NCI-H2107 treated with DMSO at 0.1 percent for 48 hours (cell line): ENCODE results near the gene DPYSL4.
"Not testable (repeated sequence)": the region's sequence is repeated elsewhere in the genome, so short reads cannot be mapped to it uniquely, and the experiment has no call there.

ENCODE experiments used
- DNase-seq: peaks from one replicate; lab custom pipeline; 2025; ENCODE audit not compliant: unreplicated experiment; lab: John Stamatoyannopoulos, UW

The DPYSL4 gene

GRCh38 chr10:132205650-132206376, 19.1 kb downstream of the DPYSL4 start:
- DNase-seq = no peak

- no peak for DNase-seq
These were observed 19.6 kb downstream of the DPYSL4 start for GRCh38 chr10:132206377-132206745.

- DNase-seq = no peak
These were observed 20.2 kb downstream of the DPYSL4 start for GRCh38 chr10:132206806-132207535.

- no peak for DNase-seq
These were observed 21.1 kb downstream of the DPYSL4 start for GRCh38 chr10:132207536-132208461.

DNA sequence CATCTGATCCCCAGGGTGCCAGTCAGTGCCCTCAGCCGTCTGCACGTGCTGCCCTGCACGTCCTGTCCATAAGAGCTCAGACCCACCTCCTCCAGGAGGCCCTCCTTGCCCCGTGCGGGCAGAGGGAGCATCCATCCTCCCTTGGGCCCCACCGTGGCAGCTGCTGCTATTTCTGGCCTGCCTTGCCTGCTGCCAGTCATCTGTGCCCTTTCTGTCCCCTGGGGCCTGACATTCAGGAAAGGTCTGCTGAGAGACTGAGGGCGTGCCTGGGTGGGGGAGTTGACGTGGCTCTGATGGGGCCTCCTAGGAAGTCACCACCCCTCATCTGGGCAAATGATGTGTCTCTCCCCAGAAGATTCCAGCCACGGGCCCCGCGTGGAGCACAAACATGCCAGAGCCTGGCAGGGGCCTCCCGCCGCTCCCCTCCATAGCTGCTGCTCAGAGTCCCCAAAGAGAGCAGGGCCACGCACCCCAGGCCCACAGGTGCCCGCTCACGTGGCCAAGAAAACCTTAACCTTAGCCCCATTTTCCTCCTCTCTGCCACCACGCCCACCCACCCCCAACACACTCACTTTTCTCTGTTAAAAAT, 21.8 kb downstream of the DPYSL4 start:
- no peak for DNase-seq

DNA sequence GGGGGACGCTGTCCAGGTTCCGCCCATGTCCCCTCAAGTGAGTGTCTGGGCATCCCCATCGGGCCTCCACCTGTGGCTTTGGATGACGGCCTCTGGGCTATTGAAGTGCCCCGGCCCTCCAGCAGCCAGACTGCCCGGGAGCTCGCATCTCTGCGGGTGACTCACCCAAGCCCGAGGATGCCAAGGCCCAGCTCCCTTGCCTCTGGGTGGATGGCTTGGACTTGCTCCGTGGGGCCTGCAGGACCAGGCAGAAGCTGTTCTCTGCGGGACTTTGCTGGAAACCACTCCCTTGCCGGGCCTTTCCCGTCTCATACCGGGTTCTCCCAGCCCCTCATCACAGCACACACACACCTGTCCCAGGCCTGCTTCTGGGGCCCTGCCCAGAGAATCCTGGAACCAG, 22.4 kb downstream of the DPYSL4 start:
- no peak for DNase-seq

DNA sequence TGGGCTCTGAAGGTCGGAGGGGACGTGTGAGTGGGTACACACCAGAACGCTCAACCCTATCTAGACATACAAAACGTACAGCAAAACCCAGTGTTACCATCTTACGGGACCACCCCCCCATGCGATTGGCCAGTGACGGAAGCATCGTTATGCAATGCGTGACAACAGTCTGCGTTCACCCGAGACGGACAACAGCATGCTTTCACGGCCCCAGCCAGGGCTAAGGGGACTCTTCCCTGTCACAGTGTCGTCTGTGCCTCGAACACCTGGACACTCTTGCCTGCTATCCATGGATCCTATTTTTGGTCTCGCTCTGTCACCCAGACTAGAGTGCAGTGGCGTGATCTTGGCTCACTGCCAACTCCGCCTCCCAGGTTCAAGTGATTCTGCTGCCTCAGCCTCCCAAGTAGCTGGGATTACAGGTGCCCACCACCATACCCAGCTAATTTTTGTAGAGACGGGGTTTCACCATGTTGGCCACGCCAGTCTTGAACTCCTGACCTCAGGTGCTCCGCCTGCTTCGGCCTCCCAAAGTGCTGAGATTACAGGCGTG, 23.3 kb downstream of the DPYSL4 start:
- no peak for DNase-seq

GRCh38 chr10:132210766-132211165, 24.0 kb downstream of the DPYSL4 start:
- DNase-seq = no peak

DNA sequence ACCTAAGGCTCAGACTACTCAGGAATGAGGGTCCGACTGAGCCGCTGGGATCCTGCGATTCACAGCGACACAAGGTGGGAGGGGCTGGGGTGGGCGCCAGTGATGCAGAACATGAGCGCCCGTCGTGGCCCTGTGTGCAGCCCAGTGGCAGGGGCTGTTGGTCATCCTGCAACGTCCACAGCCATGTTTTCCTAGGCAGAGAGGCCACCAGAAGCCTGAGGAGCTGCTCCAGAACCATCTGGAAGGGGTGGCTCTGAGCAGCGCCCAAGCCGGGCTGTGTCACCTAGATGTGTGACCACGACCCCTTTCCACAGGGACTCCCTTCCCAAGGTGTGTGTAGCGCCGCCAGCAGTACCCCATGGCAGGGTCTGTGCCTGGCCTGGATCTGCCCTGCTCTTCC, 24.5 kb downstream of the DPYSL4 start:
- DNase-seq = no peak

- DNase-seq = no peak
These were observed 26.1 kb downstream of the DPYSL4 start for GRCh38 chr10:132212816-132213215.

DNA sequence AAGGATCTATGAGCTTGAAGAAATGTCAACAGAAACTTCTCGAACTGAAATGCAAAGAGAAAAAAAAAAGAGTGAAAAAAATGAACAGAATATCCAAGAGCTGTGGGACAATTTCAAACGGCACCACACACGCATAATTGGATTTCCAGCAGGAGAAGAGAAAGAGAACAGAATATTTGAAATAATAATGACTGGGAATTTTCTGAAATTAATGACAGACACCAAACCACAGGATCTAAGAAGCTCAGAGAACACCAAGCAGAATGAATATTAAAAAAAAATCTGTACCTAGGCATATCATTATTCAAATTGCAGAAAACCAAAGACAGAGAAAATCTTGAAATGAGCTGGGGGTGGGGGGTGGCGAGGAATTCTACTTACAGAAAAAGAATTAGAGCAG, 27.2 kb downstream of the DPYSL4 start:
- DNase-seq = no peak

- not testable (repeated sequence) for DNase-seq
These were observed 29.7 kb downstream of the DPYSL4 start for GRCh38 chr10:132216441-132216840.

- DNase-seq = no peak
These were observed 32.7 kb downstream of the DPYSL4 start for GRCh38 chr10:132219486-132219885.

DNA sequence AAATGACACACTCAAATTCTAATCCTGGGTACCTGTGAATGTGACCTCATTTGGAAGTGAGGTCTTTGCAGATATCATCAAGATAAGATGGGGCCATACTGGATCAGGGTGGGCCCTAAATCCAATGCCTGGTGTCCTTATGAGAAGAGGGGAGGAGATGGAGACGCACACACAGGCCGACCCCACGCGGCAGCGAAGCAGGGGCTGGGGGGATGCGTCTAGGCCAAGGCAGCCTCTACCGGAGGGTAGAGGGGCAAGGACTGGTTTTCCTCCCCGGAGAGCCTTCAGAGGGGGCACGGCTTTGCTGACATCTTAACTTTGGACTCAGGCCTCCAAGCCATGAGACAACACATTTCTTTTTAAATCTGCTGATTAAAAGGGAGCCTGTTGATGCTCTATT, 33.3 kb downstream of the DPYSL4 start:
- DNase-seq = no peak

DNA sequence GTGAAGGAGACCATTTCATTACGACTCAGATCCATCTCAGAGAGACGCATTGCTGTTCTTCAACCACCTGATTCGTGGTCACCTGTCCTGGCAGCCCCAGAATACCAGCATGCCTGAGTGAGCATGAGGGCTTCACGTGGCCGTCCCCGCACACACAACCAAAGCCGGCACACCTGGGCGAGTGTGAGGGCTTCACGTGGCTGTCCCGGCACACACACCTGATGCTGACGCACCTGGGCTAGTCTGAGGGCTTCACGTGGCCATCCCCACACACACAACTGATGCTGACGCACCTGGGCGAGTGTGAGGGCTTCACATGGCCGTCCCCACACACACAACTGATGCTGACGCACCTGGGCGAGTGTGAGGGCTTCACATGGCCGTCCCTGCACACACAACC, 34.2 kb downstream of the DPYSL4 start:
- DNase-seq = not testable (repeated sequence)

GRCh38 chr10:132222726-132223125, 36.0 kb downstream of the DPYSL4 start:
- DNase-seq = no peak

DNA sequence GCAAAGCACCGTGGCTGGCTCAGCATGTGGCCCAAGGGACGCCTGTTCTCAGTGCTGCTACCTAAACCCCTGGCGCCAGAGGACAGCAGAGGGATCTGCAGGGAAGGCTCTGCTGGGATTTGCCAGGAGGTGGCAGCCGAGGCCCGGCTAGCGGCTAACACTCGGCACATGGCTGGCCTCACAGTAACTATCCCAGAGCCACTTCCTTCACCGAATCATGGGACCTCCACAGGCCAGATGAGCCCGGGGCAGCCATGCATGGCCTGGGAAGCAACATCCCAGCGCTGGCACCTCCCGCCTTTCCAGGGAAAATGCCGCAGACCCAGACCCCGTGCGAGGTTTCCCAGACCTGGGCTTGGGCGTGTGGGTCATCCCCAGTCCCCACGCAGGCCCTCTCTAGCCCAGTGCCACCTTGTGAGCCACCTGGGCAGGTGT, 36.4 kb downstream of the DPYSL4 start:
- DNase-seq = peak; percentile 22

- DNase-seq = no peak
These were observed 37.0 kb downstream of the DPYSL4 start for GRCh38 chr10:132223611-132224342.

DNA sequence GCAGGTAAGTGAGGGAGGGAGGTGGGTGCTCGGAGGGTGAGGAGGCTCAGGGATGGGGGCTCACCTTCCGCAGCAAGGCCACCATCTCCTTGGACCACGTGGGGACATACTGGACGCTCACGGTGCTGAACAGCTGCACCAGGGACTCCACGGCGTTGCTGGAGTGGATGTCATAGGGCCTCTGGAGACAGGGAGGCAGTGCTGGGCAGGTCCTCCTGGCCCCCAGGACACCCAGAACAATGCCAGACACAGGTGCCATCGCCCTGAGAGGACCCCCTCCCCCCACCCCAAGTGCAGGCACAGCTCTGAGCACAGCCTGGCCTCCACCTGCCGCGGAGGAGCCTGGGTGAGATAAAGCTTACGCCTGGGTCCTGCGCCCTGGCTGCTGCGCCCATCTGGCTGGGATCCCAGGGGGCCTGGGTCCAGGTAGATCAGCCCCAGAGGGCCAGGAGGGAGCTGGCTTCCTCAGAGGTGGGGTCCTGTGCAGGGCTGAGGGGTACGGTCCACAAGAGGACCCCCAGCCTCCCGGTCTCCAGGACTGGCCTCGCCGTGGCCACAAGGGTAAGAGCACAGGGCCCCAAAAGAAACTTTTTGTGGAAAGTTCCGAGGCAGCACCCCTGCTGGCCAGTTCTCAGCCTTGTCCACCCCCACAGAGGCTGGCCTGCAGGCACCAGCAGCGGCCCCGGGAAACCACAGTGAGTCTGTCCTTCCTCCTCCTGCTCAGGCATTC, 37.8 kb downstream of the DPYSL4 start:
- no peak for DNase-seq
